Prostate gland (tissue), 2 donors: ENCODE data around the gene ZNF124.

Source experiments
- CTCF ChIP-seq, 4 experiments: fragments of 200-600 bp in 2 of 4; fragments of 450-650 bp in 2 of 4; sonication (generic) in 2 of 4; IDR thresholded peaks; 1 replicate in 3 of 4; 2 replicates in 1 of 4; pipeline ENCODE4 v1.5.1; 2016 to 2019; ENCODE audit warnings: antibody characterized with exemption in 4 of 4, mild to moderate bottlenecking in 2 of 4, moderate library complexity in 2 of 4
- POLR2A ChIP-seq: fragments of 450-650 bp; IDR thresholded peaks from one replicate; pipeline ENCODE4 v1.6.1; 2016; ENCODE audit warnings: antibody characterized with exemption, mild to moderate bottlenecking

- TF ChIP-seq CTCF (IDR thresholded peaks at IDR 0.05) (no peak), POLR2A (no peak)
Measured at GRCh38 chr1:247216261-247216660, 44.4 kb upstream of the ZNF124 start.
